SK-N-SH treated with all-trans-retinoic acid at 6 μM for 48 hours (cell line): ENCODE measurements around the gene CAMK2B.

Experiments used
- ATAC-seq: fragments of 200-7000 bp; cut with Tn5 transposase; 3 replicates; pipeline ENCODE4 v1.9.1; 2020; ENCODE audit warnings: mild to moderate bottlenecking, moderate library complexity
- BACH2 ChIP-seq: fragments of 250-450 bp; sonication (Bioruptor Pico); IDR thresholded peaks from 2 replicates; pipeline ENCODE4 v1.9.0; 2021; ENCODE audit warnings: mild to moderate bottlenecking, borderline replicate concordance
- CREB5 ChIP-seq: fragments of 250-450 bp; sonication (Bioruptor Pico); IDR thresholded peaks from 2 replicates; pipeline ENCODE4 v1.5.1; 2020; ENCODE audit warnings: low read depth, mild to moderate bottlenecking, moderate library complexity
- CSDC2 ChIP-seq: fragments of 250-450 bp; sonication (Bioruptor Pico); IDR thresholded peaks from 2 replicates; pipeline ENCODE4 v1.5.0; 2020; ENCODE audit warnings: mild to moderate bottlenecking, moderate library complexity
- CSRNP3 ChIP-seq: fragments of 250-450 bp; sonication (Bioruptor Pico); IDR thresholded peaks from 2 replicates; pipeline ENCODE4 v1.5.1; 2021; ENCODE audit warnings: mild to moderate bottlenecking, moderate library complexity
- ESRRG ChIP-seq: fragments of 250-450 bp; sonication (Bioruptor Pico); IDR thresholded peaks from 2 replicates; pipeline ENCODE4 v1.6.1; 2021; ENCODE audit warnings: mild to moderate bottlenecking
- GLIS3 ChIP-seq: fragments of 250-450 bp; sonication (Bioruptor Pico); IDR thresholded peaks from 2 replicates; pipeline ENCODE4 v1.5.0; 2020; ENCODE audit warnings: mild to moderate bottlenecking, moderate library complexity
- ISL1 ChIP-seq: fragments of 250-450 bp; sonication (Bioruptor Pico); IDR thresholded peaks from 2 replicates; pipeline ENCODE4 v2.1.2; 2022; ENCODE audit warnings: mild to moderate bottlenecking, moderate library complexity
- OSR1 ChIP-seq: fragments of 250-450 bp; sonication (Bioruptor Pico); IDR thresholded peaks from 2 replicates; pipeline ENCODE4 v1.8.0; 2022; ENCODE audit warnings: moderate library complexity, mild to moderate bottlenecking, inconsistent platforms
- PATZ1 ChIP-seq: fragments of 250-450 bp; sonication (Bioruptor Pico); IDR thresholded peaks from 2 replicates; pipeline ENCODE4 v1.8.0; 2020; ENCODE audit warnings: mild to moderate bottlenecking, moderate library complexity, borderline replicate concordance
- POU6F1 ChIP-seq: fragments of 250-450 bp; sonication (Bioruptor Pico); IDR thresholded peaks from 2 replicates; pipeline ENCODE4 v1.8.0; 2021; ENCODE audit warnings: low read depth, mild to moderate bottlenecking, moderate library complexity, borderline replicate concordance
- PPARA ChIP-seq: fragments of 250-450 bp; sonication (Bioruptor Pico); IDR thresholded peaks from 2 replicates; pipeline ENCODE4 v1.5.0; 2020; ENCODE audit warnings: mild to moderate bottlenecking, borderline replicate concordance
- RARB ChIP-seq: fragments of 250-450 bp; sonication (Bioruptor Pico); IDR thresholded peaks from 2 replicates; pipeline ENCODE4 v1.8.0; 2021; ENCODE audit warnings: mild to moderate bottlenecking, moderate library complexity
- SNAI2 ChIP-seq: fragments of 250-450 bp; sonication (Bioruptor Pico); IDR thresholded peaks from 2 replicates; pipeline ENCODE4 v1.5.0; 2020; ENCODE audit warnings: mild to moderate bottlenecking, moderate library complexity
- TCF4 ChIP-seq: fragments of 250-450 bp; sonication (Bioruptor Pico); IDR thresholded peaks from 2 replicates; pipeline ENCODE4 v1.8.0; 2021; ENCODE audit warnings: mild to moderate bottlenecking, moderate library complexity, borderline replicate concordance
- TOX ChIP-seq: fragments of 250-450 bp; sonication (Bioruptor Pico); IDR thresholded peaks from 2 replicates; pipeline ENCODE4 v1.8.0; 2021; ENCODE audit warnings: mild to moderate bottlenecking, moderate library complexity, borderline replicate concordance
- TSHZ2 ChIP-seq: fragments of 250-450 bp; sonication (Bioruptor Pico); IDR thresholded peaks from 2 replicates; pipeline ENCODE4 v1.5.0; 2020; ENCODE audit warnings: mild to moderate bottlenecking, moderate library complexity
- ZFP3 ChIP-seq: fragments of 250-450 bp; sonication (Bioruptor Pico); IDR thresholded peaks from 2 replicates; pipeline ENCODE4 v1.5.0; 2020; ENCODE audit warnings: mild to moderate bottlenecking, moderate library complexity
- ZNF565 ChIP-seq: fragments of 450-650 bp; formaldehyde crosslinking; conservative IDR thresholded peaks from 2 replicates; pipeline ENCODE4 v1.5.0; 2020; ENCODE audit warnings: low read depth, mild to moderate bottlenecking, moderate library complexity
- ZNF70 ChIP-seq: fragments of 450-650 bp; formaldehyde crosslinking; IDR thresholded peaks from 2 replicates; pipeline ENCODE4 v1.5.0; 2020; ENCODE audit warnings: mild to moderate bottlenecking, moderate library complexity

The CAMK2B gene

GRCh38 chr7:44282601-44283171, 42.7 kb downstream of the CAMK2B start (continued):
- TF ChIP-seq POU6F1 (CRISPR knock-in tag) (no peak), CREB5 (CRISPR knock-in tag) (no peak), SNAI2 (no peak), OSR1 (no peak)

GRCh38 chr7:44281811-44282600, 43.4 kb downstream of the CAMK2B start:
- no peak for ATAC-seq
- TF ChIP-seq OSR1: no peak
- no peak for TF ChIP-seq ZNF70 (CRISPR knock-in tag)
- TF ChIP-seq TOX: no peak
- no peak for TF ChIP-seq GLIS3
- TF ChIP-seq ZNF565 (CRISPR knock-in tag): no peak
- TF ChIP-seq CSDC2 (CRISPR knock-in tag): no peak
- no peak for TF ChIP-seq POU6F1 (CRISPR knock-in tag)
- TF ChIP-seq ESRRG (CRISPR knock-in tag): no peak
- no peak for TF ChIP-seq CREB5 (CRISPR knock-in tag)
- TF ChIP-seq ZFP3: no peak
- no peak for TF ChIP-seq PATZ1 (CRISPR knock-in tag)
- no peak for TF ChIP-seq TSHZ2 (CRISPR knock-in tag)
- no peak for TF ChIP-seq BACH2 (CRISPR knock-in tag)
- no peak for TF ChIP-seq ISL1 (CRISPR knock-in tag)
- no peak for TF ChIP-seq TCF4 (CRISPR knock-in tag)
- no peak for TF ChIP-seq SNAI2
- no peak for TF ChIP-seq PPARA (CRISPR knock-in tag)
- no peak for TF ChIP-seq RARB (CRISPR knock-in tag)
- TF ChIP-seq CSRNP3 (CRISPR knock-in tag): no peak
